ENCODE results near the gene PADI2. TPM values are rescaled to one million over a fixed set of nuclear protein-coding genes. Genes with fewer than 3 reads are reported as not detected.

PADI2 gene
- total RNA-seq: not detected in 2 replicates

GRCh38 chr1:17119076-17119772 lies at the start of gene PADI2:
Gene PADI2 (minus strand): TSS chr1:17119451. CDS start chr1:17119371, 80 bp downstream.
- no peak for DNase-seq (ENCODE audit: low read depth, low spot score)

- DNase-seq (ENCODE audit: low read depth, low spot score): no peak
Measured at GRCh38 chr1:17168091-17168876, 49.0 kb upstream of the PADI2 start.

- no peak for DNase-seq (ENCODE audit: low read depth, low spot score)
Measured at GRCh38 chr1:17167786-17168090, 48.5 kb upstream of the PADI2 start.

GRCh38 chr1:17167041-17167785 lies 48.0 kb upstream of the PADI2 start:
- no peak for DNase-seq (ENCODE audit: low read depth, low spot score)

- DNase-seq (ENCODE audit: low read depth, low spot score): no peak
Measured at GRCh38 chr1:17165823-17166222, 46.6 kb upstream of the PADI2 start.

GRCh38 chr1:17163789-17164666 lies 44.8 kb upstream of the PADI2 start:
- DNase-seq (ENCODE audit: low read depth, low spot score): no peak

- no peak for DNase-seq (ENCODE audit: low read depth, low spot score)
Measured at GRCh38 chr1:17163371-17163770, 44.1 kb upstream of the PADI2 start.

GRCh38 chr1:17162941-17163340 lies 43.7 kb upstream of the PADI2 start:
- no peak for DNase-seq (ENCODE audit: low read depth, low spot score)

- no peak for DNase-seq (ENCODE audit: low read depth, low spot score)
Measured at GRCh38 chr1:17161926-17162800, 42.9 kb upstream of the PADI2 start.

- DNase-seq (ENCODE audit: low read depth, low spot score): no peak
Measured at GRCh38 chr1:17161137-17161740, 42.0 kb upstream of the PADI2 start.

- DNase-seq (ENCODE audit: low read depth, low spot score): no peak
Measured at GRCh38 chr1:17158961-17159360, 39.7 kb upstream of the PADI2 start.

- no peak for DNase-seq (ENCODE audit: low read depth, low spot score)
Measured at GRCh38 chr1:17156108-17156507, 36.9 kb upstream of the PADI2 start.

- DNase-seq (ENCODE audit: low read depth, low spot score): no peak
Measured at GRCh38 chr1:17155257-17155920, 36.1 kb upstream of the PADI2 start.

GRCh38 chr1:17149771-17150170 lies 30.5 kb upstream of the PADI2 start:
- DNase-seq (ENCODE audit: low read depth, low spot score): no peak

GRCh38 chr1:17148950-17149608 lies 29.8 kb upstream of the PADI2 start:
- DNase-seq (ENCODE audit: low read depth, low spot score): no peak

- DNase-seq (ENCODE audit: low read depth, low spot score): no peak
Measured at GRCh38 chr1:17145648-17146047, 26.4 kb upstream of the PADI2 start.

- DNase-seq (ENCODE audit: low read depth, low spot score): no peak
Measured at GRCh38 chr1:17143760-17144159, 24.5 kb upstream of the PADI2 start.

- DNase-seq (ENCODE audit: low read depth, low spot score): no peak
Measured at GRCh38 chr1:17141441-17142197, 22.4 kb upstream of the PADI2 start.

Data from pulmonary artery endothelial cell (primary cell).